HG03039 (cell line): ENCODE results near the gene LDHAL6B.

ENCODE experiments used
- ATAC-seq: cut with Tn5 transposase; IDR thresholded peaks from one replicate; pipeline ENCODE4 v1.9.1; 2021; ENCODE audit warnings: mild to moderate bottlenecking, moderate library complexity; ENCODE audit not compliant: unreplicated experiment

The LDHAL6B gene

DNA sequence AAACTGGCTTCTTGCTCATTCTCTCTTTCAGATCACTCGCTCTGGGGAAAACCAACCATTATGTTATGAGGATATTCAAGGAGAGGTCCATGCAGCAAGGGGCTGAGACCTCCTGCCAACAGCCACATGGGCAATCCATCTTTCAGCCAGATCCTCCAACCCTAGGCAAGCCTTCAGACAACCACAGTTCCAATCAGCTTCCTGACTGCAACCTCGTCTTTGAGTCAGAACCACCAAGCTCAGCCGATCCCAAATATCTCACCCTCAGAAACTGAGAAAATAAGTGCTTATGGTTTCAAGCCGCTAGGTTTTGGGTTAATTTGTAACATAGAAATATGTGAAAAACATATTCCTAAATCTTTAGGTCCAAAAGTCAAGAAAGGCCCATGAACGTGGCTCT, 10.3 kb downstream of the LDHAL6B start:
- no peak for ATAC-seq

GRCh38 chr15:59217876-59218498, 11.3 kb downstream of the LDHAL6B start:
- ATAC-seq = no peak

DNA sequence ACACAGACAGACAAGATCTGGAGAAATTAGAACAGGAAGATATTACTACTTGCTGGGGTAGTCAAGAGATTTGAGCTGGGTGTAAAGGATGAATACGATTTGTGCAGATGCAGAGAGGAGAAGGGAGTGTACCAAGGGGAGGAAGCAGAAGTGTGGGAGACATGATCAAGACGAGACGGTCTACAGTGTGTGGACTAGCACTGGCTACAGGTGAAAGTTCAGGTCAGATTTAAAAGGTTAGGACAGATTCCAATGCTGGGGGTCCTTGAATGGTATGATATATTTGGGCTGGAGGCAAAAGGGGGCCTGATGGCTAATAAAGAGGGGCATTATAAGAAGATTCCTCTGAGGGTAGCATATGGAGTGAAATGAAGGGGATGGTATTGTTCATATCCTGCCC, 12.1 kb downstream of the LDHAL6B start:
- no peak for ATAC-seq

DNA sequence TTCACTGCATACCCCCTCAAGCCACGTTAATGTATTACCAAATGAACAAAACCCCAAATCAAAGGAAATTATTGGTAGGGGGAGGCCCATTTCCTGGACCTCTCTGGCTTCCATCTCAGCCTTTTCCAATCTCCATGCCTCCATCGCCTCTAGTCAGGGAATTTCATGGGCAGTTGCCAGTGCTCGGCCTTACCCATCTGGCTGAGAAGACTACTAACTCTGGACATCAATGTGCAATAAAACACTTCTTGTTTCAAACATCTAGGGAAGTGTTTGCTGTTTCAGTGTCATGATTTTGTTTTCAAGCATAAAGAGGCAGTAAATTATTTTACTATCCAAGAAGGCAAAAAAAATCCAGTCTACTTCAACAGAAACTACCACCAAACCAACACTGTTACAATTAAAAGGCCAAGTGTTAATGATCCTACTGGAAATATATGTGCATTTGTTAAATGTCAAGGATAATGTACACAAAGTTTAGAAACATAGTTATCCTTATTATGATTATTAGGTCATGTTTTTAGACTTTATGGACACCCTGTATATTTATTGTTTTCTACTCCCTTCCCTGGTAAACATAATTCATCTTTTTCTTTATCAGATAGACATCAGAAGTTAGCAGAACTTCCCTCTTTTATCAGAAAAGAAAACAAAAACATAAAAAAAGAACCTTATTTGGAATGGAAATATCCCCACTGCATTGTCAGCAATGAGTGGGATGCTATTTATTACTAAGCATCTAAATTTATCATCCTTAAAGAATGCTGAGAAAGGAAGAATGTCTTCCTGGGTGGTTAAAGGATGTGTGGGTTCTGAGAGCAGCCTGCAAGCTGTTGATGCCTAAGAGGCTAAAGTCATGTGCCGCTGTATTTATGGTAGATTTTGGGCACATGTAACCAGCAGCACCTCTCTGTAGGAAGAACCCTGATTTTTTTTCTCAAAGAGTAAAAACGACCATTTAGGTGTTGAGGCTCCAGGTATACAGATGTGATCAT, 15.2 kb downstream of the LDHAL6B start:
- ATAC-seq = no peak

DNA sequence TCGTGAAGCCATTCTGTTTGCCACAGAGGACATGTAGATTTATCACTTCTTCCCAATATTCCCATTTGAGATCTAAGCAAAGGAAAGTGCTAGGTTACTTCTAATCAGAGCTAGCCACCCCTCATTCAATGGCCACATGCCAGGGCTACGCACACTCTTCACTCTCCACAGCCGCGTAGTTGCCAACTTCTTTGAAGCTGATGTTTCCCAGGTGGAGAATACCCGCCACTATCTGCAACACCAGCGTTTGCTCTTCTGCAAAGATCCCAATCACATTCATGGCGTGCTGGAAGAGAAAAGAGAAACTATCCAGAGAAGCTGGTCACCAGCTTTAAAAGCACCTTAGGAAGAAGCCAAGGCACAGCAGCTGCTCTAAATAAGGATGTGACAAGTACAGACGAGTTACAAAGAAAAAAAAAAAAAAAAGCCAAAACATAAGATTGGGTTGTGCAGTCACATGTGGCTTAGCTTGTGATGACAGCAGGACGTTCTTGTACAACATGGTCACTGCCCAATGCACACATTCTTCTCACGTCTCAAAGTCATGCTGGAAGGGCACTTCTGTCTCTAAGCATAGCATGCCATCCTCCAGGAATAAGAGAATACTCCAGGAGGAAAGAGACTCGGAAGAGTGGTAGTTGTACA, 16.4 kb downstream of the LDHAL6B start:
- no peak for ATAC-seq

DNA sequence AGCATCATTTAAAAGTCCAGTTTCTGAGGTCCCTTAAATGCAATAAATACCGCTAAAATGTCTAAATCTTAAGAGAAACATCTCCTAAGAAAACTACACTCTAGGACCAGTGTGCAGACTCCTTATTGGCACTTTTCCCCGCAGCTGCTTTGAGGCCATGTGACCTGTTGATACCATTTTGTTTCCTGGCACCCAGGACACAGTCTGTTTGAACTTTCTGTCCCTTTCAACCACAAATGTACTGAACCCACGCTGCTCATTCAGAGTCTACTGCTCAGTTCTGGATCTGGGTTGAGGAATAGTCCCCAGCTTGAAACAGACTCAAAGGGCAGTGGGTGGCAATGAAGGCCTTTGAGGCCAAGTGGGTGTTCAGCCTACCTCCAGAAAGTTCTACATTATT, 17.1 kb downstream of the LDHAL6B start:
- ATAC-seq = no peak

DNA sequence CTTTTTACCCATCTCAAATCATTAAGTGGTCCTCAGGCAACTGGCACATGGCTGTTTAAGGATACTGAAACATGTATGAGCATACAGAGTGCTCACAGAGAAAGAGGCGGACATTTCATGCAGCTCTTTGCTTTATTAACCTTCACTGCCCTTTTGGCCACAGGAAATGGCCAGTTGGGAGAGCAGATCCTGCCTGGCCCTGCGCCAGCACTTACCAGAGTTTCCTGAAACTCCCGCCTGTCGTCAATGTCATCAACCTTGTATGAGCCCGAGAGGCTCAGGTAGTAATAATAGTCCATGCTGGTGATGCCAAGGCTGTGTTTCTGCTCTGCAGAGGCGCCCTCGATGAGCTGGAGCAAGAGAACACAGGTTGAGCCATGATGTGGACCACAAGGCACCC, 17.8 kb downstream of the LDHAL6B start:
- ATAC-seq = no peak

DNA sequence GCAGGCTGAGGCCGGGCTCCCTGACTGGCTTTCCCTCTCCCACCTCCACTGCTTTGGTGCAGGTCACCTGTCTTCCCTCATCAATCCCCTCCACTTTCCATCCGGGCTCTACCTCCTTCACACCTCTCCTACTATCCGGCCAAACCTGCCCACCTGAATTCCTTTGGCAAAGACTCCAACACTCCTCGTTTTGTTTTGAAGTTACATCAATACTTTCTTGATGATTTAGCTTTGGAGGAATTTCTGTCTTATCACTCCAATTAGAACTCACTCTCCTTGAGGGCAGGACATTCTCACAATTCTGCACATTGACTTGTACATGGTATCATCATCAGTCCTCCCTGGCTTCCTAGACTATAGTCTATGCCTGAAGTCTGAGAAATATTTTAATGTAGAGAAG, 20.4 kb downstream of the LDHAL6B start:
- no peak for ATAC-seq

DNA sequence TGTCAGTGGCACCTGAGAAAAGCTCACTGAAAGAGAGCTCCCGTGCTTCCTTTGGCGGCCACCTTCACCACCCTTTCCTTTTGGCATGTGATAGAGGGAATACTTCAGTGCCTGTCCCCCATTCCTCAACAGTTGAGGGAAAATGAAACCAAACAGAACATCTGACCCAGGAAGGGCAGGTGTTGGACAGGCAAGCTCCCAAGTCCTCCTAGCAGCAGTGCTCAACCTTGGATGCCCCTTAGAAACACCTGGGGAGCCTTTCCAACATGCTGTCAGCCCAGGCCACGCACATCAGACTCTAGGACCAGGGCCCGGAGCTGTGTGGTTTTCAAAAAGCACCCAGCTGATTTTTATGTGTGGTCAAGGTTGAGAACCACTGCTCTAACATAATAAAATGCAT, 22.4 kb downstream of the LDHAL6B start:
- no peak for ATAC-seq

DNA sequence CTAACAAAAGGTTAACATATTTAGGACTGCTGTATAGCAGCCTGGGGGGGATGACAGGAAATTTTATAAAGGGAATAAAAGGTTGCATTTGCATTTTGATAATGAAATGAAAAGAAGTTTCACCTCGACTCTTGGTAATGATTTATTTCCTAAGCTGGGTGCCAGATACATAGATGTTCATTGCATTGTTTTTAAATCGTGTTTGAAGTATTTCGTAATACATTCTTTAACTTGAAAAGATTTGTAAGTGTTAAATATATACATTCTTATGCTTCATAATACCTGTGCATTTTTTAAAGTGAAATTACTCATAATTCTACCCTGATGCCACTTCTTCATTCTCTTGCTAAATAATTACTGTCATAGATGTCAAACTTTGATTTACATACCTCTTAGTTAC, 22.8 kb downstream of the LDHAL6B start:
- no peak for ATAC-seq

DNA sequence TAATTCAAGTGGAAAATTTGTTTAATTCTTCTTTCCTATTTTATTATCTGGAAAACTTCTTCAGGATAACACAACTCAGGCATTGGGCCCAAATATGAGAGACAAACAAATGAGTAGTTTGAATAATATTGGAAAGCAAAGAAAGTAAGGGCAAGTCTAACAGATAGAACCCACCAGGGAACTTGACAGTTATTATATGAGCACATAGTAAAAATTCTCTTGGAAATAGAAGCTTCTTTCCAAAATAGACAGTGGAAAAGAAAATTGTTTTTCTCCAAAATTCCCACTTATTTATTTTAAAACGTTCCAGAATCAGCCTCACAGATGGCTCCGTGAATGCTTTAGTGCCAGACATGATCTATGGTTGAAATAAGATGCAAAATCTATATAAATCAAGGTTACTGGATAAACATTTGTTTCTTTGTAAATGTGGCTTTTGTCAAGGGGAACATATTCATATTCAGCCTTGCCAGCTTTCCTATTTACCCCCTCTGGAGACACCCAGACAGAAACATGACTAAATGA, 23.9 kb downstream of the LDHAL6B start:
- no peak for ATAC-seq

- no peak for ATAC-seq
Observed at GRCh38 chr15:59232476-59232875, 25.8 kb downstream of the LDHAL6B start.

- ATAC-seq = no peak
Observed at GRCh38 chr15:59236394-59236793, 29.8 kb downstream of the LDHAL6B start.

DNA sequence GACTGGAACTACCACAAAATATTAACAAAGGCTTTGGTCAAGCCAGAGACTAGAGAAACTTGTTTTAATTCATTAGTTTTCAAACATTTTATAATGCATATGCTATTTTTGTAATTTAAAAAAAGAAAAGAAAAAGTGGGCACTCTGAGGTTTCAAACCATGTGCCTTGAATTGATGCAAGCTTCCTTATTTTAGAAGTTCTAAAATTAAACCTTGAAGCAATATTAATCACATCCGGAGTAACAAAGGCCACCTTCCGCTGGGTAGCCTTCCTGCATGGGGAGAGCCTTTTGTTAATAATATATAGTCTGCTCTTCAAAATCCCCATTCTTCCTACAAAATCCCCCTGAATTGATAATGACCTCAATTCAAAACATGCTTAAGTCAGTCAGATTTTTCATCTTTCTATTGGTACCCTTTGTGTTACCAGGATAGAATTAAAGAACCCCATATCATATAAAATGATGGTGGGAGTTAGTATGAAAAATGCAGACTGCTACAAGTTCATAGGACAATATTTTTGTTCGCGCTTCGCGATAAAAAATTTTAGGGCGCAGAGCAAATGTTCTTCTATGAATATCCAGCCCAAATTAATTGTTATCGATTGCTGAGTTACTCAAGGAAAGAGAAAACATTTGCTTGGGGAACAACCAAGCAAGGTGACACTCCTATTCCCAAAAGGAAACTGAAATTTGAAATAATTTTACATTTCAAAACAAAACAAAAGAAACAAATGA, 30.6 kb downstream of the LDHAL6B start:
- ATAC-seq = peak; percentile 45

- ATAC-seq = no peak
Observed at GRCh38 chr15:59237924-59238331, 31.3 kb downstream of the LDHAL6B start.

DNA sequence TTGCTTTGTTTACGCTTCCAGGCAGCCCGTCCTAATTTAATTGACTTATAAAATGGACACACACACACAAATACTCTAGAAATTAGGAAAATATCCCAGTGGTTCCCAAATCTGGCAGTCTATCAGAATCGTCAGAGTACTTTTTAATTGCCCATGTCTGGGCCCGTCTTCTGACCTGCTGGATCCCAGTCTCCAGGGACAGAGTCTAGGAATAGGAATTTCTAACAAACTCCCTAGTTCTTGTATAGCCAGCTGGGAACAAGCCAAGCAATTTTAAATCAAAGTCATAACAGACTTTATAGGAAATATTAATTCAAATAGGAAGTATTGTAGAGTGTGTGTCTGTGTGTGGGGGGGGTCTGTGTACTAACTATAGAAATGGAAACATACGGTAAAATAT, 33.4 kb downstream of the LDHAL6B start:
- no peak for ATAC-seq

DNA sequence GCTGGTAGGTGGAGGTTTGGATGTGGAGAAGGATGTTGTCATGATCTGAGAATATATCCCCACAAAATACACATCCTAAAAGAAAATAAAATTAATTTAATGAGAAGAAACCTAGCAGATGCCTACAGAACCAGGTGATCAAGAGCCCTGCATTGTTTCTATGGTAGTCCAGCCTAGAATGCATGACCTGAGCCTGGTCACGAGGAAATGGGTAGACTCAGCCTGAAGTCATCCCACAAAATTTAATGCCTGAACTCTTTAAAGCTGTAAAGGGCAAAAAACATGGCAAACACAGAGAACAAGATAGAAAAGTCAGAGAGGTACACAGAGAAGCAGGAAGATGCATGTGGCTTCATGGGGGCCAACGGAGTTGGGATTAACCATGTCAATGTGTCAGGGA, 36.0 kb downstream of the LDHAL6B start:
- no peak for ATAC-seq

DNA sequence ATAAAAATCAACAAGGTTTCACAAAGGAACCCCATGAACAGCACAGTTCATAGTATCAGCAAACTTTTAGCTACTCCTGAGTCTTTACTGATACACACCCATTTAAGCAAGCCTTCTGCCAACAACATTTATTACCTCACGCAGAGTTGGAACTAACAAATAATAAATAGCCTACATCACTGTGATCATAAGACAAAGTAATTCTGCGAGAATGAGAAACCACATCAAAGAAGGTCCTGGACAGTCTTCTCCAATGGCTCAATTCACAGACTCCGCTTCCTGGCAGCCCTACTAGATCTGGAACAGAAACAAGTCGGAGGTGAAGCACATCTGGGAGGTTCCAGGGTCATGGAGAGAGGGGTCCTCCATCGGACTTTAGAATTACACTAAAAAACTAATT, 37.0 kb downstream of the LDHAL6B start:
- ATAC-seq = no peak

- peak; percentile 79 for ATAC-seq
Observed at GRCh38 chr15:59244337-59244736, 37.7 kb downstream of the LDHAL6B start.

GRCh38 chr15:59245559-59245958, 38.9 kb downstream of the LDHAL6B start:
- ATAC-seq = no peak

DNA sequence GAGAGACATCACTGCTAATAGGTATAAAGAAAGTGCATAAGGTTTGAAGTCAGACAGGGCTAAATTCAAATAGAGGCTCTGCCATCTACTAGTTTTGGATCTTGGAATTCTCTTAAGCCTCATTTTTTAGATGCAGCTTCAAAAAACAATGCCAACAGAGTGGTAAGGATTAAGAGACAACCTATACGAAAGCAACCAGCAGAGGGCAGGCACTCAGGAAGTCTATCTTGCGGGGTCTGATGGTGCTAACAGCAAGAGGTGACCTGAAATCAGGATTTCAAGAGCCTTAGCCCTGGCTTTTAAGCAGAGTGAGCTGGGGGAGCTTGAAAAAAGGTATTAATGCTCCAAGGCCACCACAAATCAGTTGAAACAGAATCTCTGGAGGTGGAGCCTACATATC, 40.7 kb downstream of the LDHAL6B start:
- no peak for ATAC-seq
